NCI-H2196 treated with DMSO at 0.1 percent for 48 hours (cell line): ENCODE data around the gene RPL31.

Source experiments
- DNase-seq: peaks from one replicate; lab custom pipeline; 2025; ENCODE audit not compliant: unreplicated experiment; lab: John Stamatoyannopoulos, UW

Gene RPL31

GRCh38 chr2:100974712-100975520, 27.2 kb upstream of the RPL31 start:
- no peak for DNase-seq

DNA sequence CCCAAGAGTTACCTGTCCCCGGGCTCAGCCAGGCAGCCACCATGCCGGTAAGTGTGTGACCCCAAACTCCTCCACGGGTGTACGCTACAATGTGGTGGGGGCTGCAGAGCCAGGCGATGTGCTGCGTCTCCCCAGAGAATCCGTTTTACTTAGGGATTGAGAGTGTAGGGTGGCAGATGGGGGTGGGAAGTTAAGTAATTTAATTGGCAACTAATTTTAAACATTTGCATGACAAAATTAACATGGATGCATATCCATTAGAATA, 26.6 kb upstream of the RPL31 start:
- no peak for DNase-seq

DNA sequence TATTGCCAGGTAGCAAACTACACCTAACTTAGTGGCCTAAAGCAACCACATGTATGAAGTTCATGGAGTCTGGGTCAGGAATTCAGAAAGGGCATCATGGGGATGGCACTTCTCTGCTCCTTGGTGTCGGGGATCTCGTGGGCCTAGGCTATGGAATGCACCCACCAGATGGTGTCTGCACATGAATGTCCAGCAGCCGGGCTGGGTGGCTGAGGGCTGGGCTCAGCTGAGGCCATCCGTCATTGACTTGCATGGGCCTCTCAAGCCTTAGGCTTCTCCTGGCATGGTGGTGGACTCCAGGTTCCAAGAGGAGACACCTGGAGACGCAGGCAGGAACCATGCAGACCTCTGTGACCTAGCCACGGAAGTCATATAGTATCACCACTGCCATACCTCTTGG, 26.0 kb upstream of the RPL31 start:
- no peak for DNase-seq

DNA sequence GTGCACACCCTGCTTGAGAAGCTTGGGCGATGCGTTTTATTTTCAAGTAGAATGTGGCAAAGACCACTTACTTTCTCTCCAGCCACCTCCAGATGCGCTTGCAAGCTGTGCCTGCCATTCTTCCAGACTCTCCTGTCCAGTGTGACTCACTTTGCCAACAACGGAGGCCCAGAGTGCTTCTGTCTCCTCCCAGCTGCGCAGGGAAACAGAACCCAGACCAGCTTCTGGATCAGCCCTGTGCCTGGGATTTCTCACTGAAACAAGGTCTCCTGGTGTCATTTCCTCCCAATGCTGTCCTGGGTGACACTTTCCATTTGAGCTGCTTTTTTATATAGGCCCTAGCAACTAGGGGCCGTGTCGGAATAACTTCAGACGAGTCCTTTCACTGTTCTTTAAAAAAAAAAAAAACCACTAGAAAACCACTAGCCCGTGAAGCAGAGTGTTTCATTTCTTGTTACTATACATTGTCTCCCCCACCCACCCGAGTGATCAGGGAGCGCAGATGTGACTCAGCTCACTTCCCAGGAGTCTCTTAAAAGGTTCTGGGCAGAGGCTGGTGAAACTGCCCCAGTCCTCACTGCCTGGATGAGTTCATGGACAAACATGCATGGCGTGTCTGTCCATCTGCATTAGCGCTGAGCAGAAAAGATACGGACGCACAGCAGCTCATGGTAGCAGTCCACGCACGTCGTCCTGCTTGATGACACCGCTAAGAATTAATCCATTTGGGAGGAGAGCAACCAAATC, 25.3 kb upstream of the RPL31 start:
- DNase-seq = no peak

- DNase-seq = no peak
These were observed 24.6 kb upstream of the RPL31 start for GRCh38 chr2:100977511-100977910.

GRCh38 chr2:100978582-100979191, 23.4 kb upstream of the RPL31 start:
- DNase-seq = no peak

GRCh38 chr2:100980046-100980445, 22.0 kb upstream of the RPL31 start:
- no peak for DNase-seq

GRCh38 chr2:100981011-100981410, 21.1 kb upstream of the RPL31 start:
- DNase-seq = no peak

DNA sequence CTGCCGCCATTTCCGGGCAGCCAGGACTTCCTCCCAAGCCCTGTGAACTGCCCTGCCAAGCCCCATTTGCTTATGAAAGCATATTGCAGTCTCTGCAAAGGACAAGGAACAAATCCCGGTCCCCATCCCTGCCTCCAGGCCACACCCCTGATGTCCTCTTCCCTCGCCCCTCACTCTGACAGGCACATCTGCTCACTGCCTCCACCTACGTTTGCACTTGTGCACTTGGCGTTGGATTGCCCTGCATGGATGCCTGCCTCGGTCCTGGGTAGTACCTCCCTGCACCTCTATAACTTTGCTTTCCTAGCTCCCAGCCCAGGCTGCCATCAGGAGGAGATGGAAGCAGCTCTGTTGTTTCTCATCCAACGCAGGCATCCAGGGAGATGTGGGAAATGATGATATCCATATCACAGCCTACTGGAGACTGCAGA, 19.6 kb upstream of the RPL31 start:
- DNase-seq = no peak

GRCh38 chr2:100983201-100983600, 18.9 kb upstream of the RPL31 start:
- no peak for DNase-seq

DNA sequence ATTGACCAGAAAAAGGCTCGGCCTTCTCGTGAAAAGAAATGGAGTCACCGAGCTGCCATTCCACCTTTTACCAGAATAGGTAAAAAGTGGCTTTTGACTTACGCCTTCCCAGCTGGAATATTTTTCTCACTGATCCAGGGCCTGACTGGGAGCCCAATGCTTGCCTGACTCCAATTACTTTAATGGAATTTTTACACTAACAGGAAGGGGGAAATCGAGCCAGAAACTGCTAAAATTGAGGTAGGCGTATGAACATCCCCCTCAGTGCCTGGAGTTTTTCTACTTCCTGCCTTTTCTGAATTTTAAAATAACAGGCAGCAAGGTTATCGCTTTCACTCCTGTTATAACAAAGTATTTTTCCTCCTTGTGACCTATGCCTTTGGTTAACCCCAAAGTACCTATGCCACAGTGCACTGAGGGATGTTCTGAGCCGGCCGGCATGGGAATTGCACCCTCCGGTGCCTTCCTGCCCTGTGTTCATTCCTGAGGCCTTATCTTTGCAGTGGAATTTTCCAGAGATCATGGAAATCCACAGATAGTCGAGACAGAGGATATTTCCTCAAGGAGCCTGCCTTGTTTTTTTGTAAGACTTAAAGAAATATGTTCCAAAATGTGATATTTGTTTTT, 18.3 kb upstream of the RPL31 start:
- DNase-seq = no peak

- peak; percentile 42 for DNase-seq
These were observed 17.2 kb upstream of the RPL31 start for GRCh38 chr2:100984892-100985307.

- DNase-seq = no peak
These were observed 15.9 kb upstream of the RPL31 start for GRCh38 chr2:100986157-100986556.

DNA sequence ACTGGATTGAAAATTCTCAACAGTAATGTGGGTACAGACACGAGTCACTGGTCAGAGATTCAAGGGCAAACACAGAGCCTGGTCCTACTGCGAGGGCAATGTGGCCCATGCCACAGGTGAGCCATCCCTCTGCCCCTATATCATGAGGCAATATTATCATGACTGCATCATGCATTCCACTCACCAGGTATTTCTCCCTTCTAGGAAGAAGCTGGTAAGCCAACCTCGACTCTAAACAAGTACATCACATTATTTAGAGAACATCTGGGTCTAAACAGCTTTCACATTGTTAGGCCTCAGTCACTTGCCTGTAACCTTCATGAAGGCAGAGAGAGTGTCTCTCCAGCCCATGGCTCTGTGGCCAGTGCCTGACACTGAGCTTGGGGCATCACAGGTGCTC, 14.6 kb upstream of the RPL31 start:
- no peak for DNase-seq

GRCh38 chr2:100987974-100988373, 14.1 kb upstream of the RPL31 start:
- no peak for DNase-seq

- no peak for DNase-seq
These were observed 13.3 kb upstream of the RPL31 start for GRCh38 chr2:100988630-100989417.

DNA sequence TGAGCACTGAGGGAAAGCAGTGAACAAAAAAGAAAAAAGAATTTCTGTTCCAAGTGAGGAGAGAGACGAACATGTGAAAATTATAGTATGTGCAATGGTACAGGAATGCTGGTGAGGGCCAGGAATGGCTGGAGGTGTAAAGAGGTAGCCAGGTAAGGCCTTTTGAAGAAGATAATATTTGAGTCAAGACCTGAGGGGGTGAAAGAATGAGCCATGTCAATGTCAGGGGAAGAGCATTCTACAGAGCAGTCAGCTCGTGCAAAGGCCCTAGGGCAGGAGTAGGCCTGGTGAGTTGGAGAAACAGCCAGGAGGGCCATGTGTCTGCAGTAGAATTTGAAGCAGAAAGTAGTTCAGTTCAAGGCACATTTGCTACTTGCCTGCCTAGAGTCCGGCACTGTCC, 12.4 kb upstream of the RPL31 start:
- no peak for DNase-seq

GRCh38 chr2:100990166-100990565, 11.9 kb upstream of the RPL31 start:
- DNase-seq = no peak

GRCh38 chr2:100990650-100991403, 11.3 kb upstream of the RPL31 start:
- DNase-seq = no peak

DNA sequence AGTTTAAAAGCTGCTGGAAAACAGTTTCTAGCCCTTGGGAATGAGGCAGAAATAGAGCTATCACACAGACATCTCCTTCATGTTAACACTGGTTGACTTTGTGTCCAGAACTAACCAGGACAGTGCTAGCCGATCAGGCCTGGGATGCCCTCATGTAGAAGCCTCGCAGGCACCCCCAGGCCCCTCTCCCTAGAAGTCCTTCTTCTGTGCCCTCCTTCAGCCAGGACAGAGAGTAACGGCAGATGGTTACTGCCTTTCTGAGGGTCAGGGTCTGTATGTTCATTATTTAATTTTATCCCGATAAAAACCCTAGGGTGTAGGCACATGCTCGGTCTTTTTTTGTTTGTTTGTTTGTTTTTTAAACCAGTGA, 10.7 kb upstream of the RPL31 start:
- DNase-seq = no peak
